Transverse colon (tissue), 4 donors: ENCODE results near the gene COX7C. TPM values are rescaled to one million over a fixed set of nuclear protein-coding genes. Genes with fewer than 3 reads are reported as not detected.
A peak's percentile ranks its signal among the peaks of the same experiment; 100 is the strongest.
"Not testable (repeated sequence)": the region's sequence is repeated elsewhere in the genome, so short reads cannot be mapped to it uniquely, and the experiment has no call there.

Experiments used
- DNase-seq: peaks from one replicate; pipeline ENCODE4 v3.0.0-alpha.2; 2019
- H3K27ac ChIP-seq, 4 donors: fragments of 200-600 bp; sonication (generic); 2 replicates each; pipeline ENCODE4 v1.5.1; 2016 to 2018; ENCODE audit warnings: inconsistent platforms in 4 of 4
- H3K27me3 ChIP-seq: fragments of 200-600 bp; sonication (generic); 2 replicates; pipeline ENCODE4 v1.5.1; 2017; ENCODE audit warnings: inconsistent platforms
- H3K36me3 ChIP-seq, 4 donors: fragments of 200-600 bp; sonication (generic); 2 replicates each; pipeline ENCODE4 v1.5.1; 2017 to 2019; ENCODE audit warnings: inconsistent platforms in 4 of 4
- H3K4me1 ChIP-seq, 4 donors: fragments of 200-600 bp; sonication (generic); 2 replicates each; pipeline ENCODE4 v1.5.1; 2017 to 2020; ENCODE audit warnings: inconsistent platforms in 4 of 4
- H3K4me3 ChIP-seq, 4 donors: fragments of 200-600 bp; sonication (generic); 1 replicate in 1 of 4; 2 replicates in 3 of 4; pipeline versions ENCODE4 v1.5.1 to v1.6.1; 2017 to 2019; ENCODE audit warnings: inconsistent platforms in 4 of 4
- H3K9me3 ChIP-seq, 2 donors: fragments of 200-600 bp; sonication (generic); 2 replicates each; pipeline ENCODE4 v1.5.1; 2017 to 2019; ENCODE audit warnings: inconsistent platforms in 2 of 2
- CTCF ChIP-seq, 5 experiments: fragments of 200-600 bp in 3 of 5; fragments of 450-650 bp in 2 of 5; sonication (generic) in 3 of 5; IDR thresholded peaks; 1 replicate in 2 of 5; 2 replicates in 3 of 5; pipeline ENCODE4 v1.5.1; 2016 to 2017; ENCODE audit warnings: antibody characterized with exemption in 5 of 5, inconsistent platforms in 3 of 5, mild to moderate bottlenecking in 2 of 5, moderate library complexity in 1 of 5
- EP300 ChIP-seq: sonication (generic); formaldehyde crosslinking; IDR thresholded peaks from one replicate; pipeline ENCODE4 v1.6.1; 2017; ENCODE audit warnings: antibody characterized with exemption, low read depth
- POLR2A ChIP-seq: fragments of 450-650 bp; IDR thresholded peaks from one replicate; pipeline ENCODE4 v1.6.1; 2016; ENCODE audit warnings: antibody characterized with exemption, mild to moderate bottlenecking, moderate library complexity
- POLR2AphosphoS5 ChIP-seq, 3 donors: sonication (generic); formaldehyde crosslinking; IDR thresholded peaks; one replicate each; pipeline ENCODE4 v1.6.1; 2016; ENCODE audit warnings: antibody characterized with exemption in 3 of 3
- WGBS, 2 donors: methylation state at CpG; one replicate each; pipeline ENCODE4 v1.1.5; 2018; ENCODE audit warnings: low coverage in 1 of 2; 5-methylcytosine and 5-hydroxymethylcytosine counted together
- in situ Hi-C, 4 donors: fragments of 200-750 bp; cut with MboI; loops; one replicate each; pipeline versions ENCODE4 v1.15.0 to v1.15.1; 2017; ENCODE audit warnings: low sequenced_read_pairs in 3 of 4, low pct_ligation_motif_present in 1 of 4, low pct_unique_long_range_greater_than_20kb in 1 of 4
- intact Hi-C: fragments of 100-400 bp; cut with DNase I; formaldehyde crosslinking; loops from one replicate; pipeline ENCODE4 v1.15.1; 2023; ENCODE audit warnings: low total_unique reads
- total RNA-seq, 4 donors: library from RNA; depleted of rRNA; stranded (reverse); fragments of >200 nt; gene quantifications; one replicate each; pipeline ENCODE4 v1.1.0, GENCODE V29; 2016

COX7C gene, protein sequence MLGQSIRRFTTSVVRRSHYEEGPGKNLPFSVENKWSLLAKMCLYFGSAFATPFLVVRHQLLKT
- 100 to 1,000 TPM; 329 to 677 (median 411) TPM for total RNA-seq

- in situ Hi-C loops (loop anchor here in 1 of 4 donors (25.0 kb wide), 1 partner anchor 794 kb away; the partner anchor contains the start of gene CCNH), intact Hi-C loops (no loop called here)
- peak; percentile 94 for TF ChIP-seq POLR2A
- TF ChIP-seq POLR2AphosphoS5 (IDR thresholded peaks at IDR 0.05) = peak; percentile 92 to 97 (median 96)
- TF ChIP-seq EP300 = no peak
- no peak for TF ChIP-seq CTCF (IDR thresholded peaks at IDR 0.05)
- Histone ChIP-seq H3K9me3 (no peaks in the 10 kb centered on the region), H3K27me3 (peaks cover 8% of the 10 kb centered on the region), H3K4me1 (peaks cover 0 to 14% (median 11%) of the 10 kb centered on the region in 4 donors), H3K4me3 (peak within 1 kb of the TSS; percentile 64 to 97 (median 73)), H3K27ac (peak within 1 kb of the TSS; percentile 88 to 95 (median 90)), H3K36me3 (peaks cover 0 to 22% (median 11%) of the 10 kb centered on the region in 4 donors)
- 0% methylated on average over 14 to 38 of the region's 41 CpGs for WGBS, 2 donors
- DNase-seq = peak; percentile 95
Measured at GRCh38 chr5:86617756-86618576, at the start of gene COX7C. TSS of gene COX7C (plus strand) at chr5:86617941. CDS start at chr5:86618056, 115 bp downstream.

- H3K4me1 ChIP-seq, H3K27ac ChIP-seq, DNase-seq, H3K4me3 ChIP-seq, intact Hi-C loops, H3K36me3 ChIP-seq, in situ Hi-C loops, H3K9me3 ChIP-seq, H3K27me3 ChIP-seq: not testable (repeated sequence)
- 96 to 100% methylated on average over 3 to 31 of the region's 44 CpGs for WGBS, 2 donors
Measured at GRCh38 chr5:86569522-86570426, 48.0 kb upstream of the COX7C start.

DNA sequence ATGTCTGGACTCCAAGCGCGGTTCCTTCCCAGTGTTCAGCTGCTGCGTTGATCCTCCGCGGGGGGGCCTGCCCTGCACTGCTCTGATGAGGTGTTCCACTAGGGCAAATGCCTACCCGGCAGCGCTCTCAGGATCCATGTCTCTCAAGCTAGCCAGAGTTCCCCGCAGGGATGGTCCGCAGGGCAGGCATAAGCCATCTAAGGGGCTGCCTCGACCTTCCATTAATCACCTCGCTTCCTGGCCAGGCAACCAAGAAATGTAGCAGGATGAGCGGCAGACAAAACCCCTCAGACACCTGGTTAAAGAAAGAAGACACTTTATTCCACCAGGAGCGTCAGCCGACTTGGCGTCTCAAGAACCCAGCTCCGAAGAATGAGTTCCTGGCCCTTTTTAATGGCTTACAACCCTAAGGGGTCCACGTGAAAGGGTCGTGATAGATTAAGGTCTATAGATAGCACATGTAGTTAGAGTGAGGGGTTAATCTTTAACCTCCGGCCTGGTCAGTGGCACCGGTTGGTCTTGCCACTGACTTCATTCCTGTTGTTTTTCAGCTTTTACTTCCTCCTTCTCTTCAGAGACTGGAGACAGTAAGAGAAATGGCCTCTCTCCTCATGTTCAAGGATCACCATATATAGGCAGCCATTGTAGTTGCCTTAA lies 47.2 kb upstream of the COX7C start:
- Histone ChIP-seq H3K27ac (no peak overlapping the region), H3K27me3 (no peaks in the 10 kb centered on the region), H3K4me1 (no peaks in the 10 kb centered on the region), H3K36me3 (no peaks in the 10 kb centered on the region), H3K4me3 (no peak overlapping the region), H3K9me3 (no peaks in the 10 kb centered on the region)
- 79 to 89% methylated on average over 6 to 20 of the region's 20 CpGs for WGBS, 2 donors
- TF ChIP-seq POLR2A (no peak), CTCF (IDR thresholded peaks at IDR 0.05) (no peak), POLR2AphosphoS5 (IDR thresholded peaks at IDR 0.05) (no peak), EP300 (no peak)
- in situ Hi-C loops (no loop called here), intact Hi-C loops (no loop called here)
- DNase-seq = no peak

GRCh38 chr5:86571109-86571508 lies 46.6 kb upstream of the COX7C start:
- H3K4me3 ChIP-seq, H3K27me3 ChIP-seq, DNase-seq, H3K27ac ChIP-seq, H3K9me3 ChIP-seq, H3K36me3 ChIP-seq, H3K4me1 ChIP-seq, in situ Hi-C loops, intact Hi-C loops: not testable (repeated sequence)
- WGBS, 2 donors = 94 to 100% methylated on average over 5 to 12 of the region's 12 CpGs
